Measurements from ENCODE around the gene KIF3C. TPM values are rescaled to one million over a fixed set of nuclear protein-coding genes. Genes with fewer than 3 reads are reported as not detected.

KIF3C gene
- total RNA-seq, 1 experiment from 2014 or later = 39.5 TPM

DNA sequence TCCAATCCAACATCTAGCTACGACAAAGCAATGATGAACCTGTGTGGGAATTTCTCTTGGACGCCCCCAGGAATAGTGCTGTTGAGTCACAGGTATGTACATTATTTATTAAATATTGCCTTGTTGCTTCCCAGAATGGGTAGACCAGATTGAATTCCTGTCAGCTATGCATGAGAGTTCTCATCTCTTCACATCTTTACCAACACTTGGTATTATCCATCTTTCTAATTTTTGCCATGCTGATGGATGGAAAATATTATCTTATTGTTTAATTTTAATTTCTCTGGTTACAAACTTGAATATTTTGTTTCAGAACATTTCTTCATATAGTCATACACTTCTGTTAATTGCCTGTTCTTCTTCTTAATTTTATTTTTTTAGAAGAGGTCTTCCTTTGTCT is 42.0 kb upstream of the KIF3C start:
- no peaks in the 10 kb centered on the region for H3K4me1 ChIP-seq (ENCODE audit: insufficient read depth, low read length, poor library complexity, severe bottlenecking)
- POLR2A ChIA-PET (ENCODE audit: low non-redundant PET) = no interaction called here
- CTCF ChIA-PET = no interaction called here
- H3K27me3 ChIP-seq (replicated peaks; ENCODE audit: insufficient read depth, low read depth, low read length, poor library complexity) = no peaks in the 10 kb centered on the region
- H3K27ac ChIP-seq (ENCODE audit: low read depth, low read length, poor library complexity, severe bottlenecking) = no peak overlapping the region
- H3K9me3 ChIP-seq (ENCODE audit: low read depth, low read length, poor library complexity, severe bottlenecking) = peaks cover 4% of the 10 kb centered on the region
- no peak for TF ChIP-seq EZH2 (IDR thresholded peaks at IDR 0.05; ENCODE audit: borderline replicate concordance, low read depth, low read length, poor library complexity, severe bottlenecking)
- TF ChIP-seq, protein P1, sequence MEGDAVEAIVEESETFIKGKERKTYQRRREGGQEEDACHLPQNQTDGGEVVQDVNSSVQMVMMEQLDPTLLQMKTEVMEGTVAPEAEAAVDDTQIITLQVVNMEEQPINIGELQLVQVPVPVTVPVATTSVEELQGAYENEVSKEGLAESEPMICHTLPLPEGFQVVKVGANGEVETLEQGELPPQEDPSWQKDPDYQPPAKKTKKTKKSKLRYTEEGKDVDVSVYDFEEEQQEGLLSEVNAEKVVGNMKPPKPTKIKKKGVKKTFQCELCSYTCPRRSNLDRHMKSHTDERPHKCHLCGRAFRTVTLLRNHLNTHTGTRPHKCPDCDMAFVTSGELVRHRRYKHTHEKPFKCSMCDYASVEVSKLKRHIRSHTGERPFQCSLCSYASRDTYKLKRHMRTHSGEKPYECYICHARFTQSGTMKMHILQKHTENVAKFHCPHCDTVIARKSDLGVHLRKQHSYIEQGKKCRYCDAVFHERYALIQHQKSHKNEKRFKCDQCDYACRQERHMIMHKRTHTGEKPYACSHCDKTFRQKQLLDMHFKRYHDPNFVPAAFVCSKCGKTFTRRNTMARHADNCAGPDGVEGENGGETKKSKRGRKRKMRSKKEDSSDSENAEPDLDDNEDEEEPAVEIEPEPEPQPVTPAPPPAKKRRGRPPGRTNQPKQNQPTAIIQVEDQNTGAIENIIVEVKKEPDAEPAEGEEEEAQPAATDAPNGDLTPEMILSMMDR (conservative IDR thresholded peaks at IDR 0.05; ENCODE audit: low read depth, low read length) = no peak
- intact Hi-C loops (cut with micrococcal nuclease; ENCODE audit: unreplicated experiment) = no loop called here
- DNase-seq (ENCODE audit: low spot score) = no peak
- no peak overlapping the region for H3K4me3 ChIP-seq (ENCODE audit: low read depth, low read length, poor library complexity, severe bottlenecking)
- BruUV-seq (replicated peaks) = no TSS peak
- no peaks in the 10 kb centered on the region for H3K36me3 ChIP-seq (ENCODE audit: insufficient read depth, low read length, poor library complexity, severe bottlenecking)

DNA sequence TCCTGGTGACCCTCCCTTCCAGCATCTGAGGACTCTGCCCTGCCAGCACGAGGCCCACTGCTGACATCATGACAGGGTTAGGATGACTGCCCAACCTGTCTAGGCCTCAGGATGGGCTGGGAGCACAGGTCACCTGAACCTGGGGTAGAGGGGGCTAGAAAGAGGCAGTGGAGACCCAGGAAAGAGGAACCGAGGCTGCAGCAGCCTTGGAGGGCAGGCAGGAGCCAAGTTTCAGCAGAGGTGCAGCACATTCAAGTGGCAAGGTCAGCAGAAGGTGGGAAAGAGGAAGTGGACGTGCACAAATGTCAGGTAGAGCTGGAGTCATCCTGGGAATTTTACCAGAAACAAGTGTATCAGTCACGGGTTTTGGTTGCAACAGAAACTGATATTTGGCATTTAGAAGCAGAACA is 37.9 kb upstream of the KIF3C start:
- POLR2A ChIA-PET (ENCODE audit: low non-redundant PET) = no interaction called here

DNA sequence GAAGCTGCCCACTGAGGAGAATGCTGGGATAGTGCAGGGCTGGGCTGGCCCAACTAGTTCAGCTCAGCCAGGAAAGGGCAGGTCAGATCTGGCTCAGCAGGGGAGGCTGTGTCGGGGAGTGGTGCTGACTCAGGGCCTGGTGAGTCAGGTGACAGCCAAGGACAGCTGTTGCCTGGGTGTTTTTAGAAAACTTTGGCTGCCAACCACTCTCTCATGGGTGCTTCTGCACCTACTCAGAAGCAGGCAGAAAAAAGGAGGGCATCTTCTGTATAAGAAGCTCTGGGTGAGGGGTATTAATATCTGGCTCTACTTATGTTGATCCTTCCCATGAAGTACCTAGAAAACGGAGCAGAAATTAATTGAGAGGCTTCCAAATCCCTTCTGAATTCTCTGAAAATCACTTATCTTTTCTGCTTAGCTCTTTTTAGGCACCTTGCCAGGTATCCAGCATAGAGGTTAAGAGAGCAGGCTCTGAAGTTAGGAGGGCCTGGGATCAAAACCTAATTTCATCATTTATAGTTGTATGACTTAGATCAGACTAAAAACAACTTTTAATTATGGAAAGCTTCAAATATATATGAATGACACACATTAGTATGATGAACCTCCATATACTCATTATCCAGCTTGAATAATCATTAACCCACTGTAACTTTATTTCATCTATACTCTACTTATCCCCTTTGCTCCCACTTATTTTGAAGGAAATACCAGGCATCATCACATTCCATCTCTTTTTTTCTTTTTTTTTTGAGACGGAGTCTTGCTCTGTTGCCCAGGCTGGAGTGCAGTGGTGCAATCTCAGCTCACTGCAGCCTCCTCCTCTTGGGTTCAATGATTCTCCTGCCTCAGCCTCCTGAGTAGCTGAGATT is 36.1 kb upstream of the KIF3C start:
- peak; percentile 54 for DNase-seq (ENCODE audit: low spot score)
- intact Hi-C loops (cut with micrococcal nuclease; ENCODE audit: unreplicated experiment) = no loop called here
- TF ChIP-seq, protein P1 (conservative IDR thresholded peaks at IDR 0.05; ENCODE audit: low read depth, low read length) = no peak
- no peak for TF ChIP-seq EZH2 (IDR thresholded peaks at IDR 0.05; ENCODE audit: borderline replicate concordance, low read depth, low read length, poor library complexity, severe bottlenecking)
- BruUV-seq (replicated peaks) = no TSS peak
- Histone ChIP-seq H3K27ac (ENCODE audit: low read depth, low read length, poor library complexity, severe bottlenecking) (no peak overlapping the region), H3K4me1 (ENCODE audit: insufficient read depth, low read length, poor library complexity, severe bottlenecking) (peaks cover 9% of the 10 kb centered on the region), H3K9me3 (ENCODE audit: low read depth, low read length, poor library complexity, severe bottlenecking) (no peaks in the 10 kb centered on the region), H3K36me3 (ENCODE audit: insufficient read depth, low read length, poor library complexity, severe bottlenecking) (no peaks in the 10 kb centered on the region), H3K4me3 (ENCODE audit: low read depth, low read length, poor library complexity, severe bottlenecking) (no peak overlapping the region), H3K27me3 (replicated peaks; ENCODE audit: insufficient read depth, low read depth, low read length, poor library complexity) (no peaks in the 10 kb centered on the region)
- ChIA-PET CTCF (interaction anchor here (0.6 kb wide), 1 partner anchor 23 kb away, joined by 4 read pairs; no protein-coding TSS in a partner anchor), POLR2A (ENCODE audit: low non-redundant PET) (no interaction called here)

More for the DNA sequence above, 37.9 kb upstream of the KIF3C start:
- Histone ChIP-seq H3K4me1 (ENCODE audit: insufficient read depth, low read length, poor library complexity, severe bottlenecking) (peaks cover 9% of the 10 kb centered on the region), H3K36me3 (ENCODE audit: insufficient read depth, low read length, poor library complexity, severe bottlenecking) (no peaks in the 10 kb centered on the region), H3K4me3 (ENCODE audit: low read depth, low read length, poor library complexity, severe bottlenecking) (no peak overlapping the region), H3K9me3 (ENCODE audit: low read depth, low read length, poor library complexity, severe bottlenecking) (peaks cover 4% of the 10 kb centered on the region), H3K27ac (ENCODE audit: low read depth, low read length, poor library complexity, severe bottlenecking) (no peak overlapping the region), H3K27me3 (replicated peaks; ENCODE audit: insufficient read depth, low read depth, low read length, poor library complexity) (no peaks in the 10 kb centered on the region)
- no peak for TF ChIP-seq EZH2 (IDR thresholded peaks at IDR 0.05; ENCODE audit: borderline replicate concordance, low read depth, low read length, poor library complexity, severe bottlenecking)
- TF ChIP-seq, protein P1 (conservative IDR thresholded peaks at IDR 0.05; ENCODE audit: low read depth, low read length) = no peak
- no peak for DNase-seq (ENCODE audit: low spot score)
- CTCF ChIA-PET = no interaction called here
- BruUV-seq (replicated peaks) = no TSS peak
- intact Hi-C loops (cut with micrococcal nuclease; ENCODE audit: unreplicated experiment) = no loop called here
